ENCODE data around the gene LRCH4.
"Not testable (repeated sequence)": the region's sequence is repeated elsewhere in the genome, so short reads cannot be mapped to it uniquely, and the experiment has no call there.

LRCH4 gene

DNA sequence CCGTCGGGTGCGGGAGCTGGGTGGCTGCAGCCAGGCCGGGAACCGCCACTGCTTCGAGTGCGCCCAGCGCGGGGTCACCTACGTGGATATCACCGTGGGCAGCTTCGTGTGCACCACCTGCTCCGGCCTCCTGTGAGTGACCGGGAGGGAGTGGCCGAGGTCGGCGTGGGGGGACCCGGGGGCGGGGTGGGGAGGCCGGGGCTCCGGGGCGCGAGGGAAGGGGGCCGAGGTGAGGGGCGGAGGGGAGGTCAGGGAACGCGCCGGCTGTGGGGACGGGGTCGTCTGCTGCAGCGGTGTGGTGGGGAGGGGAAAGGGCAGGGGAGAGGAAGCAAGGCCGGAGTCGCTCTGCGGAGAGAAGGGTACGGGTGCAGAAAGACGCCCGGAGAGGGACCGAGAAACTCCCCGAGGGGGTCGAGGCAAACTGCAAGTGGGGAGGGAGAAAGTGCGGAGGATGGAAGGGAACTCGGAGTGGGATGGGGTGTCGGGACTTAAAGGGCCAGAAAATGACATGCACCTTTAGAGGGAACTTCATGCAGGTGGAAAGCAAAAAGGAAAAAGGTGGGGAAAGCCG is 46.4 kb downstream of the LRCH4 start:
- no peak for DNase-seq (ENCODE audit: low read depth)
- TF ChIP-seq CTCF (conservative IDR thresholded peaks at IDR 0.05; ENCODE audit: low read length), result no peak
- H3K4me3 ChIP-seq (ENCODE audit: low read length), result peak overlapping the region; percentile 75

- DNase-seq (ENCODE audit: low read depth), result peak; percentile 99
- no peak for TF ChIP-seq CTCF (conservative IDR thresholded peaks at IDR 0.05; ENCODE audit: low read length)
- H3K4me3 ChIP-seq (ENCODE audit: low read length), result peak within 1 kb of the TSS; percentile 75
Measured at GRCh38 chr7:100538654-100539435, 47.1 kb downstream of the LRCH4 start, which contains the start of gene AGFG2. AGFG2 (plus strand) TSS chr7:100539203; CDS start chr7:100539347, 144 bp downstream.

- TF ChIP-seq CTCF (conservative IDR thresholded peaks at IDR 0.05; ENCODE audit: low read length), result no peak
- peak overlapping the region; percentile 56 for H3K4me3 ChIP-seq (ENCODE audit: low read length)
- DNase-seq (ENCODE audit: low read depth), result no peak
Measured at GRCh38 chr7:100538348-100538653, 47.6 kb downstream of the LRCH4 start.

GRCh38 chr7:100536695-100537094 is 49.2 kb downstream of the LRCH4 start:
- not testable (repeated sequence) for H3K4me3 ChIP-seq (ENCODE audit: low read length); DNase-seq (ENCODE audit: low read depth)

- DNase-seq (ENCODE audit: low read depth); H3K4me3 ChIP-seq (ENCODE audit: low read length): not testable (repeated sequence)
Measured at GRCh38 chr7:100535982-100536381, 49.9 kb downstream of the LRCH4 start.

DNA sequence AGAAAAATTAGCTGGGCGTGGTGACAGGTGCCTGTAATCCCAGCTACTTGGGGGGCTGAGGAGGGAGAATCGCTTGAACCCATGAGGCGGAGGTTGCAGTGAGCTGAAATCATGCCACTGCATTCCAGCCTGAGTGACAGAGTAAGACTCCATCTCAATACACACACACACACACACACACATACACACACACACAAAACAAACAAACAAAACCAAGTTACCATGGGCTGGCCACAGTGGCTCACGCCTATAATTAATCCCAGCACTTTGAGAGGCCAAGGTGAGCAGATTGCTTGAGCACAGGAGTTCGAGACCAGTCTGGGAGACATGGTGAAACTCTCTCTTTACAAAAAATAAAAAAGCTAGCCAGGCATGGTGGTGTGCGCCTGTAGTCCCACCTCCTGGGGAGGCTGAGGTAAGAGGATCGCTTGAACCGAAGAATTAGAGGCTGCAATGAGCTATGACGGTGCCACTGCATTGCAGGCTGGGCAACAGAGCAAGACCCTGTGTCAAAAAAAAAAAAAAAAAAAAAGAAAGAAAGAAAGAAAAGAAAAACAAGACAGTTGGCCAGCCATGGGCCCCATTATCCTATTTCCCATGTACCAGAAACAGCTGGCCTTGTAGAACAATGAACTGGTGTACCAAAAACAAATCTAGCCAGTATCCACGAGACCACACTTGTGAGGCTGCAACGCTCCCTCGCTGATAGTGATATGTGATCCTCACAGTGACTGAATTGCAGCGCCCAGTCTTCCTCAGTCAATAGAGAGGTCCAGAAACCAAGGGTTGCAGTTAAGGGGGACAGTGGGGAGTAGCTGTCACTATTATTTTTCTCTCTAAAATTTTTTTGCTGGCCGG is 53.5 kb downstream of the LRCH4 start:
- DNase-seq (ENCODE audit: low read depth), result no peak
- no peak for TF ChIP-seq CTCF (conservative IDR thresholded peaks at IDR 0.05; ENCODE audit: low read length)
- no peak overlapping the region for H3K4me3 ChIP-seq (ENCODE audit: low read length)

- DNase-seq (ENCODE audit: low read depth); H3K4me3 ChIP-seq (ENCODE audit: low read length): not testable (repeated sequence)
Measured at GRCh38 chr7:100528108-100528866, 57.6 kb downstream of the LRCH4 start.

Measured in AG10803 (cell line).